Transverse colon (tissue), 4 donors: ENCODE measurements around the gene ANK3.

Experiments
- CTCF ChIP-seq, 5 experiments: fragments of 200-600 bp in 3 of 5; fragments of 450-650 bp in 2 of 5; sonication (generic) in 3 of 5; IDR thresholded peaks; 1 replicate in 2 of 5; 2 replicates in 3 of 5; pipeline ENCODE4 v1.5.1; 2016 to 2017; ENCODE audit warnings: antibody characterized with exemption in 5 of 5, inconsistent platforms in 3 of 5, mild to moderate bottlenecking in 2 of 5, moderate library complexity in 1 of 5
- EP300 ChIP-seq: sonication (generic); formaldehyde crosslinking; IDR thresholded peaks from one replicate; pipeline ENCODE4 v1.6.1; 2017; ENCODE audit warnings: antibody characterized with exemption, low read depth
- POLR2A ChIP-seq: fragments of 450-650 bp; IDR thresholded peaks from one replicate; pipeline ENCODE4 v1.6.1; 2016; ENCODE audit warnings: antibody characterized with exemption, mild to moderate bottlenecking, moderate library complexity
- POLR2AphosphoS5 ChIP-seq, 3 donors: sonication (generic); formaldehyde crosslinking; IDR thresholded peaks; one replicate each; pipeline ENCODE4 v1.6.1; 2016; ENCODE audit warnings: antibody characterized with exemption in 3 of 3

- TF ChIP-seq CTCF (IDR thresholded peaks at IDR 0.05): no peak
- TF ChIP-seq EP300: no peak
- TF ChIP-seq POLR2A: no peak
- TF ChIP-seq POLR2AphosphoS5 (IDR thresholded peaks at IDR 0.05): no peak
Observed at GRCh38 chr10:60043561-60044241, 346.0 kb downstream of the ANK3 start.
